ENCODE data around the gene TLCD1. TPM values are rescaled to one million over a fixed set of nuclear protein-coding genes. Genes with fewer than 3 reads are reported as not detected.

Gene TLCD1
- total RNA-seq, 1 donor, result 8.2 TPM

GRCh38 chr17:28703552-28704218 lies 22.3 kb downstream of the TLCD1 start:
- DNase-seq (ENCODE audit: low read depth), result no peak
- no peak overlapping the region for H3K4me3 ChIP-seq (ENCODE audit: low read depth, low read length)
- TF ChIP-seq CTCF (IDR thresholded peaks at IDR 0.05; ENCODE audit: insufficient read depth, low read depth, low read length), result no peak

GRCh38 chr17:28702752-28703150 lies 23.3 kb downstream of the TLCD1 start:
- no peak overlapping the region for H3K4me3 ChIP-seq (ENCODE audit: low read depth, low read length)
- no peak for DNase-seq (ENCODE audit: low read depth)
- TF ChIP-seq CTCF (IDR thresholded peaks at IDR 0.05; ENCODE audit: insufficient read depth, low read depth, low read length), result no peak

GRCh38 chr17:28702026-28702751 lies 23.8 kb downstream of the TLCD1 start:
- no peak for DNase-seq (ENCODE audit: low read depth)
- H3K4me3 ChIP-seq (ENCODE audit: low read depth, low read length), result no peak overlapping the region
- no peak for TF ChIP-seq CTCF (IDR thresholded peaks at IDR 0.05; ENCODE audit: insufficient read depth, low read depth, low read length)

- H3K4me3 ChIP-seq (ENCODE audit: low read depth, low read length), result no peak overlapping the region
- DNase-seq (ENCODE audit: low read depth), result no peak
- TF ChIP-seq CTCF (IDR thresholded peaks at IDR 0.05; ENCODE audit: insufficient read depth, low read depth, low read length), result no peak
Measured at GRCh38 chr17:28700830-28701492, 25.1 kb downstream of the TLCD1 start.

GRCh38 chr17:28700278-28700677 lies 25.8 kb downstream of the TLCD1 start:
- TF ChIP-seq CTCF (IDR thresholded peaks at IDR 0.05; ENCODE audit: insufficient read depth, low read depth, low read length), result no peak
- DNase-seq (ENCODE audit: low read depth), result no peak
- H3K4me3 ChIP-seq (ENCODE audit: low read depth, low read length), result no peak overlapping the region

GRCh38 chr17:28698253-28698941 lies 27.6 kb downstream of the TLCD1 start:
- DNase-seq (ENCODE audit: low read depth), result no peak
- no peak overlapping the region for H3K4me3 ChIP-seq (ENCODE audit: low read depth, low read length)
- no peak for TF ChIP-seq CTCF (IDR thresholded peaks at IDR 0.05; ENCODE audit: insufficient read depth, low read depth, low read length)

All from fibroblast of villous mesenchyme (primary cell).